IMR-90 (cell line): Measurements from ENCODE around the gene POLG2. TPM values are rescaled to one million over a fixed set of nuclear protein-coding genes. Genes with fewer than 3 reads are reported as not detected.

Experiments
- ATAC-seq: fragments of 200-7000 bp; cut with Tn5 transposase; 2 replicates; pipeline ENCODE4 v1.9.1; 2020; ENCODE audit warnings: low read depth, mild to moderate bottlenecking, moderate library complexity
- BruUV-seq: library from RNA; stranded (reverse); fragments of 400-500 nt; replicated peaks from 2 replicates; lab custom pipeline; 2021; lab: Mats Ljungman, UMichigan
- CTCF ChIA-PET: fragments of 300-600 bp; formaldehyde crosslinking; extraction: SDS; loops from one replicate; lab custom pipeline; 2021; ENCODE audit warnings: antibody characterized with exemption; lab: Yijun Ruan, JAX
- POLR2A ChIA-PET: fragments of 300-600 bp; sonication (Branson Sonifier 250); formaldehyde crosslinking; loops from one replicate; lab custom pipeline; 2022; ENCODE audit warnings: antibody characterized with exemption; ENCODE audit not compliant: unreplicated experiment; lab: Charles Lee
- DNase-seq: peaks from one replicate; pipeline ENCODE4 v3.0.0; 2013
- H2AFZ ChIP-seq: replicated peaks from 2 replicates; pipeline ENCODE3; 2013; ENCODE audit warnings: low read length, mild to moderate bottlenecking; ENCODE audit not compliant: poor library complexity
- H2AK5ac ChIP-seq: 2 replicates; pipeline ENCODE4 v1.6.1; 2013; ENCODE audit warnings: low read depth, low read length, inconsistent platforms
- H2AK9ac ChIP-seq: replicated peaks from 2 replicates; pipeline ENCODE3; 2013; ENCODE audit warnings: mild to moderate bottlenecking, low read depth, low read length, moderate library complexity; ENCODE audit not compliant: poor library complexity
- H2BK120ac ChIP-seq: 2 replicates; pipeline ENCODE4 v1.6.1; 2013; ENCODE audit warnings: low read depth, low read length, inconsistent platforms
- H2BK15ac ChIP-seq: 3 replicates; pipeline ENCODE4 v1.6.1; 2013; ENCODE audit warnings: low read depth, low read length, inconsistent platforms
- H2BK20ac ChIP-seq: 2 replicates; pipeline ENCODE4 v1.6.1; 2013; ENCODE audit warnings: low read depth, mild to moderate bottlenecking, inconsistent platforms, low read length, moderate library complexity
- H2BK5ac ChIP-seq: 2 replicates; pipeline ENCODE4 v1.6.1; 2013; ENCODE audit warnings: mild to moderate bottlenecking, low read depth, low read length, inconsistent platforms; ENCODE audit not compliant: poor library complexity, severe bottlenecking
- H3K14ac ChIP-seq: replicated peaks from 2 replicates; pipeline ENCODE4 v1.6.1; 2013; ENCODE audit warnings: low read depth, low read length, inconsistent platforms
- H3K18ac ChIP-seq: 2 replicates; pipeline ENCODE4 v1.6.1; 2013; ENCODE audit warnings: low read depth, low read length, control low read depth
- H3K23ac ChIP-seq: 2 replicates; pipeline ENCODE4 v1.6.1; 2013; ENCODE audit warnings: low read depth, low read length, inconsistent platforms
- H3K27ac ChIP-seq: 2 replicates; pipeline ENCODE4 v1.5.1; 2013; ENCODE audit warnings: mild to moderate bottlenecking, control low read depth, low read length; ENCODE audit not compliant: insufficient read depth
- H3K27me3 ChIP-seq: 2 replicates; pipeline ENCODE4 v1.6.1; 2013; ENCODE audit warnings: low read length; ENCODE audit not compliant: control insufficient read depth, insufficient read depth
- H3K36me3 ChIP-seq: 2 replicates; pipeline ENCODE4 v1.6.1; 2013; ENCODE audit warnings: low read length, mixed read lengths; ENCODE audit not compliant: control insufficient read depth, insufficient read depth
- H3K4ac ChIP-seq: 2 replicates; pipeline ENCODE4 v1.6.1; 2013; ENCODE audit warnings: low read depth, low read length, inconsistent platforms
- H3K4me1 ChIP-seq: 2 replicates; pipeline ENCODE4 v1.6.1; 2013; ENCODE audit warnings: low read length, mixed read lengths; ENCODE audit not compliant: control insufficient read depth, insufficient read depth
- H3K4me2 ChIP-seq: 2 replicates; pipeline ENCODE4 v1.6.1; 2013; ENCODE audit warnings: low read depth, mild to moderate bottlenecking, control low read depth, low read length, moderate library complexity
- H3K4me3 ChIP-seq: 2 replicates; pipeline ENCODE4 v1.5.1; 2013; ENCODE audit warnings: low read depth, mild to moderate bottlenecking, control low read depth, low read length, moderate library complexity; ENCODE audit not compliant: insufficient read depth
- H3K56ac ChIP-seq: 2 replicates; pipeline ENCODE4 v1.6.1; 2013; ENCODE audit warnings: low read length, inconsistent platforms; ENCODE audit not compliant: insufficient read depth; ENCODE audit errors: extremely low read depth
- H3K79me1 ChIP-seq, 2 experiments: 2 replicates each; pipeline ENCODE4 v1.6.1; 2013; ENCODE audit warnings: low read length in 2 of 2, inconsistent platforms in 1 of 2, low read depth in 1 of 2
- H3K9ac ChIP-seq: 2 replicates; pipeline ENCODE4 v1.6.1; 2013; ENCODE audit warnings: low read depth, low read length, control low read depth
- H3K9me1 ChIP-seq: 2 replicates; pipeline ENCODE4 v1.6.1; 2013; ENCODE audit warnings: low read length, inconsistent platforms; ENCODE audit not compliant: insufficient read depth
- H3K9me3 ChIP-seq: 2 replicates; pipeline ENCODE4 v1.6.1; 2013; ENCODE audit warnings: low read length; ENCODE audit not compliant: control insufficient read depth, insufficient read depth
- H4K20me1 ChIP-seq: 2 replicates; pipeline ENCODE4 v1.6.1; 2013; ENCODE audit warnings: low read length, inconsistent platforms; ENCODE audit not compliant: insufficient read depth
- H4K5ac ChIP-seq: 2 replicates; pipeline ENCODE4 v1.6.1; 2013; ENCODE audit warnings: mild to moderate bottlenecking, low read depth, low read length, control low read depth
- H4K8ac ChIP-seq, 2 experiments: 2 replicates each; pipeline ENCODE4 v1.6.1; 2013; ENCODE audit warnings: low read depth in 2 of 2, low read length in 2 of 2, control low read depth in 1 of 2, inconsistent platforms in 1 of 2
- H4K91ac ChIP-seq: 2 replicates; pipeline ENCODE4 v1.6.1; 2013; ENCODE audit warnings: low read depth, low read length, inconsistent platforms; ENCODE audit not compliant: insufficient read depth
- CEBPB ChIP-seq: IDR thresholded peaks from 2 replicates; pipeline ENCODE4 v1.6.1; 2012; ENCODE audit warnings: low read depth, low read length, improper control_type of control experiment
- CHD1 ChIP-seq: IDR thresholded peaks from 2 replicates; pipeline ENCODE4 v1.6.1; 2012; ENCODE audit warnings: low read depth, low read length, improper control_type of control experiment
- CTCF ChIP-seq: conservative IDR thresholded peaks from 2 replicates; pipeline ENCODE4 v1.5.1; 2012; ENCODE audit warnings: mild to moderate bottlenecking, low read depth, low read length, improper control_type of control experiment
- FOS ChIP-seq: fragments of 150-350 bp; IDR thresholded peaks from 2 replicates; pipeline ENCODE4 v1.6.1; 2016; ENCODE audit warnings: low read depth, low read length
- MAFK ChIP-seq: IDR thresholded peaks from 2 replicates; pipeline ENCODE4 v1.6.1; 2012; ENCODE audit warnings: low read depth, low read length, improper control_type of control experiment
- MXI1 ChIP-seq: IDR thresholded peaks from 2 replicates; pipeline ENCODE4 v1.6.1; 2012; ENCODE audit warnings: low read depth, mild to moderate bottlenecking, low read length, moderate library complexity, borderline replicate concordance
- NFE2L2 ChIP-seq: fragments of 150-350 bp; IDR thresholded peaks from 2 replicates; pipeline ENCODE4 v1.6.1; 2016; ENCODE audit warnings: low read depth, mild to moderate bottlenecking, low read length
- POLR2A ChIP-seq: IDR thresholded peaks from 2 replicates; pipeline ENCODE4 v1.6.1; 2012; ENCODE audit warnings: mild to moderate bottlenecking, low read depth, low read length
- RAD21 ChIP-seq: IDR thresholded peaks from 2 replicates; pipeline ENCODE4 v1.6.1; 2012; ENCODE audit warnings: low read length, improper control_type of control experiment
- RFX5 ChIP-seq: IDR thresholded peaks from 2 replicates; pipeline ENCODE4 v1.8.0; 2012; ENCODE audit warnings: low read depth, mild to moderate bottlenecking, low read length, moderate library complexity
- SMC3 ChIP-seq: fragments of 150-350 bp; IDR thresholded peaks from 2 replicates; pipeline ENCODE4 v1.6.1; 2016; ENCODE audit warnings: low read depth, mild to moderate bottlenecking, antibody characterized with exemption, low read length, moderate library complexity
- USF2 ChIP-seq: fragments of 150-350 bp; IDR thresholded peaks from 2 replicates; pipeline ENCODE4 v1.6.1; 2017; ENCODE audit warnings: mild to moderate bottlenecking, antibody characterized with exemption, low read length, low read depth
- WGBS, 2 experiments: methylation state at CpG; one replicate each; pipeline versions ENCODE4 v1.1.5 to v1.1.7; 2013; ENCODE audit warnings: missing lambda C conversion rate in 2 of 2; ENCODE audit not compliant: insufficient read length in 1 of 2; ENCODE audit errors: extremely low coverage in 2 of 2; 5-methylcytosine and 5-hydroxymethylcytosine counted together
- dilution Hi-C: fragments of 300-500 bp; cut with HindIII; formaldehyde crosslinking; loops from one replicate; pipeline ENCODE4 v1.14.3; 2018; ENCODE audit warnings: low sequenced_read_pairs; ENCODE audit not compliant: unreplicated experiment
- in situ Hi-C: fragments of 300-500 bp; cut with MboI; formaldehyde crosslinking; loops from 3 replicates; pipeline ENCODE4 v1.14.3; 2019; ENCODE audit warnings: low sequenced_read_pairs, inconsistent platforms, mixed read lengths
- intact Hi-C: fragments of 100-400 bp; cut with micrococcal nuclease; formaldehyde crosslinking; loops from 2 replicates; pipeline ENCODE4 v1.10.0; 2022
- polyA plus RNA-seq, 3 experiments: library from polyadenylated mRNA; depleted of rRNA; stranded (reverse); fragments of >200 nt; gene quantifications; 2 replicates each; pipeline ENCODE4 v1.2.3, GENCODE V29; 2012; ENCODE audit warnings: low replicate concordance in 1 of 3
- total RNA-seq: library from RNA; depleted of rRNA; stranded (reverse); fragments of >200 nt; gene quantifications from 2 replicates; pipeline ENCODE4 v1.2.3, GENCODE V29; 2012

The POLG2 gene
- total and polyA plus RNA-seq, 2 of the 4 experiments (the other 2 are of a cell fraction) = 7.0 to 7.7 TPM

GRCh38 chr17:64439956-64440355, 56.9 kb downstream of the POLG2 start:
- dilution Hi-C loops = no loop called here
- Histone ChIP-seq H3K18ac (no peak overlapping the region), H3K27ac (no peak overlapping the region), H3K4ac (no peak overlapping the region), H3K4me1 (no peaks in the 10 kb centered on the region), H3K27me3 (no peaks in the 10 kb centered on the region), H4K91ac (no peak overlapping the region), H4K5ac (no peak overlapping the region), H3K4me2 (no peak overlapping the region), H3K9me3 (peaks cover 17% of the 10 kb centered on the region), H3K23ac (no peak overlapping the region), H2BK15ac (no peak overlapping the region), H4K8ac (no peak overlapping the region), H3K9ac (no peak overlapping the region), H2BK120ac (no peak overlapping the region), H2AFZ (no peak overlapping the region), H3K4me3 (no peak overlapping the region), H3K14ac (no peak overlapping the region), H2AK9ac (no peak overlapping the region), H2AK5ac (no peak overlapping the region), H2BK5ac (no peak overlapping the region), H3K79me1 (no peaks in the 10 kb centered on the region), H2BK20ac (no peak overlapping the region), H3K56ac (no peak overlapping the region), H3K36me3 (no peaks in the 10 kb centered on the region), H3K9me1 (no peaks in the 10 kb centered on the region), H4K20me1 (no peaks in the 10 kb centered on the region)
- CTCF ChIA-PET = no interaction called here
- no TSS peak for BruUV-seq
- intact Hi-C loops = no loop called here
- POLR2A ChIA-PET = no interaction called here
- no peak for DNase-seq
- no CpG with 5 or more reads among the region's 2 CpGs for WGBS, 2 experiments
- TF ChIP-seq CEBPB = no peak
- no peak for TF ChIP-seq CHD1
- no peak for TF ChIP-seq RFX5
- no peak for TF ChIP-seq POLR2A
- TF ChIP-seq MAFK = no peak
- TF ChIP-seq CTCF = no peak
- no peak for TF ChIP-seq MXI1
- TF ChIP-seq SMC3 = no peak
- no peak for TF ChIP-seq USF2
- no peak for TF ChIP-seq RAD21
- no peak for TF ChIP-seq NFE2L2
- TF ChIP-seq FOS = no peak
- in situ Hi-C loops = no loop called here
- ATAC-seq = no peak
